DOHH2 (cell line): Measurements from ENCODE around the gene IFNL4.

Source experiments
- EZH2phosphoT487 ChIP-seq: fragments of 200-600 bp; sonication (generic); IDR thresholded peaks from 2 replicates; pipeline ENCODE4 v1.6.1; 2017; ENCODE audit warnings: borderline replicate concordance, mild to moderate bottlenecking, antibody characterized with exemption, low read length, moderate library complexity, mixed read lengths
- TF ChIP-seq, protein P1 (sequence below): fragments of 200-600 bp; sonication (generic); IDR thresholded peaks from one replicate; pipeline ENCODE4 v1.5.1; 2014; ENCODE audit warnings: antibody characterized with exemption, mild to moderate bottlenecking, low read depth, low read length; ENCODE audit not compliant: poor library complexity, severe bottlenecking

DNA sequence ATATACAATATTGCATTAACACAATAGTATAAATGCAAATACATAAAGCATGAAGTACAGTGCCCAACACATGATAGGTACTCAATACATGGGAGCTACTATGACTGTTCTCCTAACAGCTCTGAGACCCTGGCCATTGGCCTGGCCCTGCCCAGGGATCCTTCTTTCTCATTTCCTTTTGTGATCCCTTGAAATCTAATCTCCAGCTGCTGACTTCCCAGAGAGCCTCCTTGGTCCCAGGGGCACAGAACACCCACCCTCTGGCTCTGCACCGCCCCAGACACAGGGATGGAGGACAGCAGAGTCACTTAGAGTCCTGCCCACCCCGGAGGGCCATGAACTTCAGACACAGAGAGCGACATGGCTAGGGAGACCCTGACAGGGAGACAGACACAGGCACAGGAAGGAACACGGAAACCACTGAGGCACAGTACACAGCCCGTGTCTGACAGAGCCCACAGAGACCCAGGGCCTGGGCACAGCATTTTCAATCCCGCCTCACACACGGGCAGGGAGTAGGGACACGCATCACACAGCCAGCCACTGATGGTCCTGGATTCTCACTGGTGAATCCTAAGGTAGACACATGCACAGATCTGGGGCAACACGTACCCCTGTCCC is 40.4 kb downstream of the IFNL4 start:
- TF ChIP-seq, protein P1, sequence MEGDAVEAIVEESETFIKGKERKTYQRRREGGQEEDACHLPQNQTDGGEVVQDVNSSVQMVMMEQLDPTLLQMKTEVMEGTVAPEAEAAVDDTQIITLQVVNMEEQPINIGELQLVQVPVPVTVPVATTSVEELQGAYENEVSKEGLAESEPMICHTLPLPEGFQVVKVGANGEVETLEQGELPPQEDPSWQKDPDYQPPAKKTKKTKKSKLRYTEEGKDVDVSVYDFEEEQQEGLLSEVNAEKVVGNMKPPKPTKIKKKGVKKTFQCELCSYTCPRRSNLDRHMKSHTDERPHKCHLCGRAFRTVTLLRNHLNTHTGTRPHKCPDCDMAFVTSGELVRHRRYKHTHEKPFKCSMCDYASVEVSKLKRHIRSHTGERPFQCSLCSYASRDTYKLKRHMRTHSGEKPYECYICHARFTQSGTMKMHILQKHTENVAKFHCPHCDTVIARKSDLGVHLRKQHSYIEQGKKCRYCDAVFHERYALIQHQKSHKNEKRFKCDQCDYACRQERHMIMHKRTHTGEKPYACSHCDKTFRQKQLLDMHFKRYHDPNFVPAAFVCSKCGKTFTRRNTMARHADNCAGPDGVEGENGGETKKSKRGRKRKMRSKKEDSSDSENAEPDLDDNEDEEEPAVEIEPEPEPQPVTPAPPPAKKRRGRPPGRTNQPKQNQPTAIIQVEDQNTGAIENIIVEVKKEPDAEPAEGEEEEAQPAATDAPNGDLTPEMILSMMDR = no peak
- no peak for TF ChIP-seq EZH2phosphoT487
